A549 treated with CORT108297 at 1 μM for 4 hours (cell line): ENCODE measurements around the gene MISP. TPM values are rescaled to one million over a fixed set of nuclear protein-coding genes. Genes with fewer than 3 reads are reported as not detected.

Experiments used
- total RNA-seq: library from RNA; stranded (reverse); fragments of 200-300 nt; extraction: Qiagen RNA extraction; gene quantifications from 5 replicates; pipeline ENCODE4 v1.2.3, GENCODE V29; 2022

MISP gene, protein sequence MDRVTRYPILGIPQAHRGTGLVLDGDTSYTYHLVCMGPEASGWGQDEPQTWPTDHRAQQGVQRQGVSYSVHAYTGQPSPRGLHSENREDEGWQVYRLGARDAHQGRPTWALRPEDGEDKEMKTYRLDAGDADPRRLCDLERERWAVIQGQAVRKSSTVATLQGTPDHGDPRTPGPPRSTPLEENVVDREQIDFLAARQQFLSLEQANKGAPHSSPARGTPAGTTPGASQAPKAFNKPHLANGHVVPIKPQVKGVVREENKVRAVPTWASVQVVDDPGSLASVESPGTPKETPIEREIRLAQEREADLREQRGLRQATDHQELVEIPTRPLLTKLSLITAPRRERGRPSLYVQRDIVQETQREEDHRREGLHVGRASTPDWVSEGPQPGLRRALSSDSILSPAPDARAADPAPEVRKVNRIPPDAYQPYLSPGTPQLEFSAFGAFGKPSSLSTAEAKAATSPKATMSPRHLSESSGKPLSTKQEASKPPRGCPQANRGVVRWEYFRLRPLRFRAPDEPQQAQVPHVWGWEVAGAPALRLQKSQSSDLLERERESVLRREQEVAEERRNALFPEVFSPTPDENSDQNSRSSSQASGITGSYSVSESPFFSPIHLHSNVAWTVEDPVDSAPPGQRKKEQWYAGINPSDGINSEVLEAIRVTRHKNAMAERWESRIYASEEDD
- total RNA-seq, result 76.4 to 104 TPM (median 97.4 TPM) in 5 replicates

DNA sequence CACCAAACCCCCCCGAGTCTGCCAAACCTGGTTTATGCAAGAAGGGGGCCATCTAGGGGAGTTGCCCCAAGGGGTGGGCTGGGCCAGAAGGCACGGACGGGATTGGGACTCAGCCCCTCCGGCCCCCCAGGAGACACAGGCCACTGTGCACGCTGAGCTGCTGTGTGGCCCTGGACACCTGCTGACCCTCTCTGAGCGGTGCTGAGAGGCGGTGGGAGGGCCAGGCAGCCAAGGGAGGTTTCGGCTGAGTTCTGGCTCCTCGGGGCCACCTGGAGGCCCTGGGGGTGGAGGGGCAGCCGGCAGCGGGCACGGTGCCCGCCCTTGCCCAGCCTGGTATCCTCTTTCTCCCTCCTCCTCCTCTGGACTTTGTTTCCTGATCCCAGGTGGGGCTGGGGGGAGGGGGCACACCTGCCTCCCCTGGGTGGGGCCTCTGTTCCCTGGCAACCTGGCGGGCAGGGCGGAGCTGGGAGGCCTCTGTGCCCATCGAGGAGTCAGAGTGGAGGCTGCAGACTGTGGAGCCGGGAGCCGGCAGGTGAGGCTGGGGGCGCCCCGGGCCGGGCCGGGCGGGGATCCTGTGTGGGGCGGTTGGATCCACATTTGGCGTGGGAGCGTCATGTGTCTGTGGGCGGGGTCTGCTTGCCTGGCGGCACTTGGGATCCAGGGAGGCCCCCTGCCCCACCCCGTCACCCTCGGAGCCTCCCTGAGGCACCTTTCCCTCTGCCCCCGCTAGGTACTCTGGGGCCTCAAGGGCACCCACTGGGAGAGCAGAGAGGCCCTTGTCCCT lies at the start of gene MISP:
MISP (plus strand) TSS at position 473 of the 784 bp plus-strand sequence. CDS start 5,835 bp downstream, outside the sequence.

DNA sequence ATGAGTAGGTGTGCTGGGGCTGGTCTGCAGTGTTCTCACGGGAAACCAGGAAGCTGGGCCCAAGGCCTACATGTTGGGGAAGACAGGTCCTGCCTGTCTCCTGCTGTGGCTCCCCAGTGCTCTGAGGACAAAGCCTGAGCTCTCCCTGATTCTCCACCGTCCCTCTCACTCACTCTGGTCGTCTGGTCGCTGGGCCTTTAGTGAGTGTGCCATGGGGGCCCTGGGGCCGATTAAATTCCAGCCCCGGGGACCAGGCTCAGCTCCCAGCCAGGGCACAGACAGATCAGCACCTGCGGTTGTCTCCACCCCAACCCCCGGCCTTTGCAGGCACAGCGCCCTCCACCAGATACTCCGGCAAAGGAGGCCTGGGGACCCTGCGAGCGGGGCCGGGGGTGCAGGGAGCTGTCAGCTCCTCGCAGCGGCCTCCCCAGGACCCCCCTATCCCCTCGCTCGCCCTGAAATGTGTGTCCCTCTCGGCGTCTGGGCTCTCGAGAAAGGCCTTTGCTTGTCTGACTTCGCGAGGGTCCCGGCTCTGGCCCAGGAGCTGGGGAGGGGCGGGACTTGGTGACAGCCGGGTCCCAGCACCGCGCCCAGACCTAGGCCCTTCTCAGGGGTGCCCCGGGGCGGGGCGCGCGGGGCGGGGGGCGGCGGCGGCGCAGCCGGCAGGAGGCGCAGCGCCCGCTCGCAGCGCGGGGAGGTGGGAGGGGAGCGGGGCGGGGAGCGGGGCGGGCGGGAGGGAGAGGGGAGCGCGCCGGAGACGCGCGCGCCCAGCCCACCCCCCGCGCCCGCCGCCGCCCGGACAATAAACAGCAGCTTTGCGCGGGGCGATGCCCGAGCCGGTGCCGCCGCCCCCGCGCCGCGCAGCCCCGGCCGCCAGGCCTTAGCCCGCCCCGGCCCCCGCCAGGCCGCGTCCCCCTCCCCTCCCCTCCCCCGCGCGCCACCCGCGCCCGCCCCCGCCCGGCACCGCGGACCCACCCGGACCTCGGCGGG lies 42.5 kb upstream of the MISP start, which contains the start of gene PALM:
PALM (plus strand) TSS at position 782 of the 990 bp plus-strand sequence. CDS start 212 bp downstream, outside the sequence.

DNA sequence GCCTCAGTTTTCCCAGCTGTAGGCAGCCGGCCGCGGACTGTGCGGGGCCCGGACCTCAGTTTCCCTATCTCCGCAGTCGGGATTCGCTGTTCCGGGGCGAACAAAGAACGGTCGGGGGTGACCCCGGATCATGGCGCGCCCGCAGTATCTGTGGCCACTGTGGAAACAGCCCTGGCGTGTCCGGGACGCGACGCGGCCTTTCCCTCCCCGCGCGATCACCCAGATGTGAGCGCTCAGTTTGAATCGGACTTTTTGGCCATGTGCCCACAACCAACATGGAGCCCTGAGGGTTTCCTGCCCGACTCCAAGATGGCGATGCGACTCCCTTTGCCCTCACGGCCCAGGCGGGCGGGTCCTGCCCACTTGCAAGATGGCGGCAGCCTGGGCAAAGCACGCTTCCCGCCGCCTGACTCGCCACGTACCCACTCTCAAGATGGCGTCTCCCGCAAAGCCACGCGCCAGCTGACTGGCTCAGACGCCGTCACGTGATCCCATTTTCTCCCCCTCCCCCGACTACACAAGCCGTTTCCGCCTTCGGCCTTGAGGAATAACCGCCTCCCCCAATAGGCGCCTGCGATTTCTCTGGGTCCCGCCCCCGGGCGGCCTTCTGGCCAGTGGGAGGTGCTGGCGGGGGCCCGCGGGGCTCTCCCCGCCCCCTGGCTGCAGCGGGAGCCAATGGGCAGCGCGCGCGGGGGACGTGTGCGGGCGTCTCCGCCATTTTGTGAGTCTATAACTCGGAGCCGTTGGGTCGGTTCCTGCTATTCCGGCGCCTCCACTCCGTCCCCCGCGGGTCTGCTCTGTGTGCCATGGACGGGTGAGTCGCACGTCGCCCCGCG lies 46.0 kb downstream of the MISP start, which contains the start of gene PTBP1:
PTBP1 (plus strand) TSS at position 761 of the 836 bp plus-strand sequence; CDS start at position 807, 46 bp downstream.

Other genes with a start within 250 kb of the MISP start
- gene TPGS1, start 243.6 kb upstream of the MISP start, total RNA-seq, result 8.1 to 17.5 TPM (median 17.2 TPM) in 5 replicates
- 67.1 to 108 TPM (median 103 TPM) in 5 replicates for gene CDC34, start 219.4 kb upstream of the MISP start, total RNA-seq
- 0.15 to 0.57 TPM (median 0.36 TPM) in 5 replicates for gene GZMM, start 207.1 kb upstream of the MISP start, total RNA-seq
- 715 to 760 TPM (median 743 TPM) in 5 replicates for gene BSG, start 178.5 kb upstream of the MISP start, total RNA-seq
- gene HCN2, start 161.2 kb upstream of the MISP start, total RNA-seq, result 27.2 to 45.0 TPM (median 40.3 TPM) in 5 replicates
- 68.3 to 100 TPM (median 97.9 TPM) in 5 replicates for gene POLRMT, start 117.6 kb upstream of the MISP start, total RNA-seq
- 0.22 to 1.2 TPM (median 0.76 TPM) in 5 replicates for gene FGF22, start 111.2 kb upstream of the MISP start, total RNA-seq
- gene RNF126, start 87.9 kb upstream of the MISP start, total RNA-seq, result 45.1 to 75.9 TPM (median 71.8 TPM) in 5 replicates
- gene FSTL3, start 74.7 kb upstream of the MISP start, total RNA-seq, result 153 to 212 TPM (median 193 TPM) in 5 replicates
- 0.13 TPM in 1 of 5 replicates, not detected in the others for gene PRSS57, start 55.7 kb upstream of the MISP start, total RNA-seq
- gene PALM, start 42.2 kb upstream of the MISP start, total RNA-seq, result 11.5 to 17.8 TPM (median 15.2 TPM) in 5 replicates
- 212 to 223 TPM (median 220 TPM) in 5 replicates for gene PTBP1, start 46.3 kb downstream of the MISP start, total RNA-seq
- 3.6 to 5.1 TPM (median 4.5 TPM) in 5 replicates for gene PLPPR3, start 70.8 kb downstream of the MISP start, total RNA-seq
- 0.21 to 0.54 TPM (median 0.25 TPM) in 5 replicates for gene AZU1, start 76.7 kb downstream of the MISP start, total RNA-seq
- 0.27 to 0.56 TPM (median 0.34 TPM) in 5 replicates for gene PRTN3, start 89.9 kb downstream of the MISP start, total RNA-seq
- gene ELANE, start 101.2 kb downstream of the MISP start, total RNA-seq, result 0.12 TPM in 1 of 5 replicates, not detected in the others
- gene CFD, start 108.6 kb downstream of the MISP start, total RNA-seq, result 8.5 to 24.7 TPM (median 24.1 TPM) in 5 replicates
- 11.3 to 22.3 TPM (median 21.5 TPM) in 5 replicates for gene MED16, start 142.1 kb downstream of the MISP start, total RNA-seq
- gene RNU6-9, start 142.4 kb downstream of the MISP start, total RNA-seq, result not detected in 5 replicates
- 25.4 to 43.0 TPM (median 40.9 TPM) in 5 replicates for gene R3HDM4, start 162.1 kb downstream of the MISP start, total RNA-seq
- 0.14 to 0.82 TPM (median 0.52 TPM) in 5 replicates for gene KISS1R, start 166.2 kb downstream of the MISP start, total RNA-seq
- 5.1 to 6.6 TPM (median 6.1 TPM) in 5 replicates for gene ARID3A, start 174.9 kb downstream of the MISP start, total RNA-seq
- 41.6 to 74.7 TPM (median 68.5 TPM) in 5 replicates for gene WDR18, start 233.2 kb downstream of the MISP start, total RNA-seq
- 1.5 to 3.4 TPM (median 2.6 TPM) in 5 replicates for gene GRIN3B, start 249.3 kb downstream of the MISP start, total RNA-seq